K562 (cell line): ENCODE measurements around the gene RASSF1. TPM values are rescaled to one million over a fixed set of nuclear protein-coding genes. Genes with fewer than 3 reads are reported as not detected.

Source experiments
- ATF1 ChIP-seq, 2 experiments: fragments of 450-650 bp in 1 of 2; IDR thresholded peaks; 2 replicates each; pipeline ENCODE4 v1.6.1; 2016; ENCODE audit warnings: missing compliant biosample characterization in 1 of 2, missing genetic modification characterization in 1 of 2
- ATF4 ChIP-seq: fragments of 450-650 bp; formaldehyde crosslinking; IDR thresholded peaks from 2 replicates; pipeline ENCODE4 v1.4.0; 2022; ENCODE audit warnings: mild to moderate bottlenecking, moderate library complexity
- ATF7 ChIP-seq: fragments of 450-650 bp; IDR thresholded peaks from 2 replicates; pipeline ENCODE4 v1.7.1; 2014; ENCODE audit warnings: mild to moderate bottlenecking, moderate library complexity
- ETV6 ChIP-seq, 3 experiments: fragments of 150-350 bp in 1 of 3; sonication (generic) in 1 of 3; formaldehyde crosslinking in 1 of 3; IDR thresholded peaks; 2 replicates each; pipeline versions ENCODE4 v1.6.1 to v1.8.0; 2014 to 2022; ENCODE audit warnings: borderline replicate concordance in 2 of 3, low read depth in 2 of 3, antibody characterized with exemption in 1 of 3, low read length in 1 of 3, mild to moderate bottlenecking in 1 of 3, missing genetic modification reagents in 1 of 3
- GABPA ChIP-seq: fragments of 200-800 bp; sonication (Bioruptor generic); conservative IDR thresholded peaks from 2 replicates; pipeline ENCODE4 v1.6.1; 2016; ENCODE audit warnings: low read depth, missing genetic modification characterization, missing compliant biosample characterization
- NCOA1 ChIP-seq: fragments of 450-650 bp; IDR thresholded peaks from 2 replicates; pipeline ENCODE4 v1.6.1; 2016; ENCODE audit warnings: low read depth
- PHB2 ChIP-seq: fragments of 450-650 bp; IDR thresholded peaks from 2 replicates; pipeline ENCODE4 v1.6.1; 2017; ENCODE audit warnings: low read depth
- SIN3A ChIP-seq, 2 experiments: fragments of 150-350 bp in 1 of 2; IDR thresholded peaks; 2 replicates each; pipeline ENCODE4 v1.6.1; 2011 to 2016; ENCODE audit warnings: borderline replicate concordance in 2 of 2, low read depth in 2 of 2, low read length in 2 of 2, mild to moderate bottlenecking in 2 of 2, moderate library complexity in 2 of 2; ENCODE audit not compliant: control insufficient read depth in 1 of 2
- SMAD1 ChIP-seq: fragments of 150-350 bp; IDR thresholded peaks from 2 replicates; pipeline ENCODE4 v1.6.1; 2014; ENCODE audit warnings: low read length, low read depth; ENCODE audit not compliant: partially characterized antibody
- THAP12 ChIP-seq: fragments of 250-450 bp; sonication (Bioruptor Pico); IDR thresholded peaks from 2 replicates; pipeline ENCODE4 v1.9.0; 2021; ENCODE audit warnings: mild to moderate bottlenecking, inconsistent platforms
- ZNF551 ChIP-seq: fragments of 250-450 bp; sonication (Bioruptor Pico); IDR thresholded peaks from 2 replicates; pipeline ENCODE4 v1.5.0; 2021; ENCODE audit warnings: mild to moderate bottlenecking, moderate library complexity
- ZNF584 ChIP-seq: fragments of 200-800 bp; sonication (Bioruptor generic); IDR thresholded peaks from 2 replicates; pipeline ENCODE4 v1.6.1; 2016; ENCODE audit warnings: low read depth, mild to moderate bottlenecking, missing genetic modification characterization, missing compliant biosample characterization
- ZNF592 ChIP-seq: fragments of 450-650 bp; IDR thresholded peaks from 2 replicates; pipeline ENCODE4 v1.6.1; 2017; ENCODE audit warnings: antibody characterized with exemption, mild to moderate bottlenecking
- ZNF764 ChIP-seq: fragments of 250-450 bp; sonication (Bioruptor Pico); IDR thresholded peaks from 2 replicates; pipeline ENCODE4 v1.4.0; 2020; ENCODE audit warnings: low read depth, mild to moderate bottlenecking, moderate library complexity
- ZNF778 ChIP-seq: fragments of 450-650 bp; formaldehyde crosslinking; IDR thresholded peaks from 2 replicates; pipeline ENCODE4 v1.4.0; 2020; ENCODE audit warnings: mild to moderate bottlenecking, moderate library complexity
- polyA plus RNA-seq, 8 experiments: library from polyadenylated mRNA; depleted of rRNA in 4 of 8; stranded (reverse) in 5 of 8; unstranded in 3 of 8; fragments of >200 nt; fragmentation: Nextera tagmentation in 2 of 8; fragmentation: Illumina TruSeq in 1 of 8; extraction: Ambion mirVana in 2 of 8; extraction: Trizol in 1 of 8; gene quantifications; 2 replicates each; pipeline versions ENCODE4 v1.2.1 to v1.2.3, GENCODE V29; 2011 to 2014; ENCODE audit warnings: inconsistent platforms in 1 of 8, missing spikeins in 1 of 8
- total RNA-seq, 7 experiments: library from RNA; depleted of rRNA in 6 of 7; stranded (reverse); fragments of >200 nt in 6 of 7; fragmentation: Illumina TruSeq in 2 of 7; extraction: Trizol in 2 of 7; gene quantifications; 2 replicates each; pipeline versions ENCODE4 v1.2.1 to v1.2.3, GENCODE V29; 2011 to 2021; ENCODE audit warnings: low replicate concordance in 1 of 7
- TF ChIP-seq, protein P1 (sequence below), 2 experiments: IDR thresholded peaks; 2 replicates each; pipeline ENCODE4 v1.6.1; 2011; ENCODE audit warnings: borderline replicate concordance in 1 of 2, control low read depth in 1 of 2, low read depth in 1 of 2, low read length in 1 of 2, mild to moderate bottlenecking in 1 of 2, mixed read lengths in 1 of 2, moderate library complexity in 1 of 2; ENCODE audit not compliant: insufficient read depth in 1 of 2, insufficient read length in 1 of 2, poor library complexity in 1 of 2, severe bottlenecking in 1 of 2; ENCODE audit errors: extremely low read depth in 1 of 2

RASSF1 gene
- total and polyA plus RNA-seq, 9 of the 15 experiments (the other 6 are each of a cell fraction or from before 2014, with no cell fraction given): 3.6 to 57.1 (median 24.6) TPM

- peak; percentile 97 for TF ChIP-seq ZNF592
- TF ChIP-seq GABPA (tag): peak; percentile 63
- TF ChIP-seq SMAD1: no peak
- no peak for TF ChIP-seq ZNF764 (CRISPR knock-in tag)
- no peak for TF ChIP-seq ZNF551
- peak; percentile 73 to 85; a peak in 2 of 4 replicates for TF ChIP-seq SIN3A (IDR thresholded peaks at IDR 0.05; ENCODE audit: borderline replicate concordance in 2 of 2, control insufficient read depth in 1 of 2, low read depth in 2 of 2, low read length in 2 of 2)
- TF ChIP-seq ZNF584 (CRISPR knock-in tag): peak; percentile 95
- TF ChIP-seq PHB2: no peak
- peak; percentile 74; the same call in 1 of the 2 replicates for TF ChIP-seq ATF7
- TF ChIP-seq THAP12 (CRISPR knock-in tag): no peak
- no peak for TF ChIP-seq NCOA1
- no peak for TF ChIP-seq ZNF778
- TF ChIP-seq, protein P1, sequence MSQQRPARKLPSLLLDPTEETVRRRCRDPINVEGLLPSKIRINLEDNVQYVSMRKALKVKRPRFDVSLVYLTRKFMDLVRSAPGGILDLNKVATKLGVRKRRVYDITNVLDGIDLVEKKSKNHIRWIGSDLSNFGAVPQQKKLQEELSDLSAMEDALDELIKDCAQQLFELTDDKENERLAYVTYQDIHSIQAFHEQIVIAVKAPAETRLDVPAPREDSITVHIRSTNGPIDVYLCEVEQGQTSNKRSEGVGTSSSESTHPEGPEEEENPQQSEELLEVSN (IDR thresholded peaks at IDR 0.05; ENCODE audit: borderline replicate concordance in 1 of 2, extremely low read depth in 1 of 2, insufficient read depth in 1 of 2, insufficient read length in 1 of 2, low read depth in 1 of 2, low read length in 1 of 2, poor library complexity in 1 of 2, severe bottlenecking in 1 of 2): peak; percentile 53 to 67
- TF ChIP-seq ATF4: peak; percentile 72
- 0 out of 2 replicates have a peak, but pooled peaks have one; percentile 37 for TF ChIP-seq ATF1 (CRISPR knock-in tag; IDR thresholded peaks at IDR 0.05)
- peak; percentile 97 for TF ChIP-seq ATF1 (tag; IDR thresholded peaks at IDR 0.05)
- TF ChIP-seq ETV6 (IDR thresholded peaks at IDR 0.05; ENCODE audit: borderline replicate concordance in 1 of 2, low read depth in 2 of 2, low read length in 1 of 2): no peak
- TF ChIP-seq ETV6 (CRISPR knock-in tag; IDR thresholded peaks at IDR 0.05; ENCODE audit: borderline replicate concordance): no peak
Observed at GRCh38 chr3:50292159-50293078, 48.2 kb downstream of the RASSF1 start, which contains the start of gene IFRD2 (continued).
